WTC11 (cell line): ENCODE data around the gene EBLN2. TPM values are rescaled to one million over a fixed set of nuclear protein-coding genes. Genes with fewer than 3 reads are reported as not detected.
A peak's percentile ranks its signal among the peaks of the same experiment; 100 is the strongest.

Source experiments
- ATAC-seq: fragments of 200-7000 bp; cut with Tn5 transposase; 2 replicates; pipeline ENCODE4 v1.10.0; 2021; ENCODE audit warnings: mild to moderate bottlenecking, moderate library complexity
- CTCF ChIA-PET: fragments of 300-600 bp; sonication (Branson Sonifier 250); formaldehyde crosslinking; loops from one replicate; lab custom pipeline; 2021; ENCODE audit warnings: antibody characterized with exemption; lab: Charles Lee
- POLR2A ChIA-PET: fragments of 350-600 bp; sonication (Branson Sonifier 250); formaldehyde crosslinking; loops from one replicate; lab custom pipeline; 2021; ENCODE audit warnings: antibody characterized with exemption; lab: Charles Lee
- DNase-seq: peaks from one replicate; pipeline ENCODE4 v3.0.0; 2021; ENCODE audit warnings: low spot score
- H3K27ac Mint-ChIP-seq: 2 replicates; pipeline ENCODE4 v1.8.0; 2021; ENCODE audit warnings: mixed read lengths
- H3K27me3 Mint-ChIP-seq: 2 replicates; pipeline ENCODE4 v1.8.0; 2021; ENCODE audit warnings: low read depth, mild to moderate bottlenecking, moderate library complexity, mixed read lengths
- H3K36me3 Mint-ChIP-seq: 2 replicates; pipeline ENCODE4 v1.8.0; 2021; ENCODE audit warnings: mixed read lengths
- H3K4me1 Mint-ChIP-seq: 2 replicates; pipeline ENCODE4 v1.8.0; 2022; ENCODE audit warnings: mixed read lengths
- H3K4me3 Mint-ChIP-seq: 2 replicates; pipeline ENCODE4 v1.8.0; 2021; ENCODE audit warnings: mild to moderate bottlenecking, moderate library complexity, mixed read lengths
- H3K9me3 Mint-ChIP-seq: 2 replicates; pipeline ENCODE4 v1.8.0; 2021; ENCODE audit warnings: mixed read lengths
- E2F5 ChIP-seq: sonication (generic); formaldehyde crosslinking; IDR thresholded peaks from 2 replicates; pipeline ENCODE4 v1.8.1; 2022; ENCODE audit warnings: mild to moderate bottlenecking, moderate library complexity, missing genetic modification reagents
- EMX1 ChIP-seq: fragments of 250-450 bp; sonication (Bioruptor Pico); IDR thresholded peaks from 2 replicates; pipeline ENCODE4 v1.8.0; 2021; ENCODE audit warnings: mild to moderate bottlenecking
- ETV6 ChIP-seq: sonication (generic); formaldehyde crosslinking; IDR thresholded peaks from 2 replicates; pipeline ENCODE4 v1.8.1; 2022; ENCODE audit warnings: mild to moderate bottlenecking, missing genetic modification reagents
- FOXP1 ChIP-seq: sonication (generic); formaldehyde crosslinking; IDR thresholded peaks from 2 replicates; pipeline ENCODE4 v1.8.0; 2022; ENCODE audit warnings: missing genetic modification reagents, mild to moderate bottlenecking, moderate library complexity, borderline replicate concordance
- RORB ChIP-seq: fragments of 250-450 bp; sonication (Bioruptor Pico); IDR thresholded peaks from 2 replicates; pipeline ENCODE4 v1.9.0; 2021; ENCODE audit warnings: mild to moderate bottlenecking
- SMAD3 ChIP-seq: sonication (generic); formaldehyde crosslinking; IDR thresholded peaks from 2 replicates; pipeline ENCODE4 v1.8.0; 2022; ENCODE audit warnings: missing genetic modification reagents, mild to moderate bottlenecking, borderline replicate concordance
- TEAD4 ChIP-seq: sonication (generic); formaldehyde crosslinking; IDR thresholded peaks from 2 replicates; pipeline ENCODE4 v1.8.0; 2022; ENCODE audit warnings: mild to moderate bottlenecking, missing genetic modification reagents
- ZBTB21 ChIP-seq: sonication (generic); formaldehyde crosslinking; IDR thresholded peaks from 2 replicates; pipeline ENCODE4 v1.8.1; 2023; ENCODE audit warnings: mild to moderate bottlenecking, missing genetic modification reagents, borderline replicate concordance
- ZBTB43 ChIP-seq: sonication (generic); formaldehyde crosslinking; IDR thresholded peaks from 2 replicates; pipeline ENCODE4 v1.8.1; 2023; ENCODE audit warnings: mild to moderate bottlenecking, missing genetic modification reagents
- ZMAT4 ChIP-seq: fragments of 250-450 bp; sonication (Bioruptor Pico); IDR thresholded peaks from 2 replicates; pipeline ENCODE4 v1.9.0; 2021; ENCODE audit warnings: mild to moderate bottlenecking
- ZNF138 ChIP-seq: sonication (generic); formaldehyde crosslinking; conservative IDR thresholded peaks from 2 replicates; pipeline ENCODE4 v1.8.1; 2022; ENCODE audit warnings: mild to moderate bottlenecking, moderate library complexity, missing genetic modification reagents
- ZNF512 ChIP-seq: sonication (generic); formaldehyde crosslinking; IDR thresholded peaks from 2 replicates; pipeline ENCODE4 v1.8.1; 2022; ENCODE audit warnings: missing genetic modification reagents, borderline replicate concordance
- total RNA-seq: library from RNA; stranded (reverse); gene quantifications from 3 replicates; pipeline ENCODE4 v1.2.3, GENCODE V29; 2021
- TF ChIP-seq, protein P1 (sequence below): sonication (generic); formaldehyde crosslinking; IDR thresholded peaks from 2 replicates; pipeline ENCODE4 v1.8.1; 2023; ENCODE audit warnings: mild to moderate bottlenecking, missing genetic modification reagents
- TF ChIP-seq, protein P2 (sequence below): sonication (generic); formaldehyde crosslinking; IDR thresholded peaks from 2 replicates; pipeline ENCODE4 v1.8.1; 2023; ENCODE audit warnings: mild to moderate bottlenecking, missing genetic modification reagents, borderline replicate concordance
- TF ChIP-seq, protein P3 (sequence below): sonication (generic); formaldehyde crosslinking; IDR thresholded peaks from 2 replicates; pipeline ENCODE4 v1.8.1; 2023; ENCODE audit warnings: mild to moderate bottlenecking, missing genetic modification reagents, moderate library complexity
- TF ChIP-seq, protein P4 (sequence below): fragments of 250-450 bp; sonication (Bioruptor Pico); IDR thresholded peaks from 2 replicates; pipeline ENCODE4 v1.9.0; 2021; ENCODE audit warnings: mild to moderate bottlenecking

Gene EBLN2
- total RNA-seq, 1 experiment from 2014 or later = 4.3 TPM

GRCh38 chr3:73072634-73073033 is 11.2 kb downstream of the EBLN2 start:
- ATAC-seq (no peak), DNase-seq (no peak)
- ChIA-PET CTCF (interaction anchor here (1.2 kb wide), 1 partner anchor 134 kb away, joined by 5 read pairs; no protein-coding TSS in a partner anchor), POLR2A (no interaction called here)
- no peak overlapping the region for H3K4me3 Mint-ChIP-seq
- no peak overlapping the region for H3K27ac Mint-ChIP-seq
- no peaks in the 10 kb centered on the region for H3K36me3 Mint-ChIP-seq
- H3K9me3 Mint-ChIP-seq = no peaks in the 10 kb centered on the region
- no peak for TF ChIP-seq EMX1
- H3K27me3 Mint-ChIP-seq = no peaks in the 10 kb centered on the region
- peaks cover 31% of the 10 kb centered on the region for H3K4me1 Mint-ChIP-seq

DNA sequence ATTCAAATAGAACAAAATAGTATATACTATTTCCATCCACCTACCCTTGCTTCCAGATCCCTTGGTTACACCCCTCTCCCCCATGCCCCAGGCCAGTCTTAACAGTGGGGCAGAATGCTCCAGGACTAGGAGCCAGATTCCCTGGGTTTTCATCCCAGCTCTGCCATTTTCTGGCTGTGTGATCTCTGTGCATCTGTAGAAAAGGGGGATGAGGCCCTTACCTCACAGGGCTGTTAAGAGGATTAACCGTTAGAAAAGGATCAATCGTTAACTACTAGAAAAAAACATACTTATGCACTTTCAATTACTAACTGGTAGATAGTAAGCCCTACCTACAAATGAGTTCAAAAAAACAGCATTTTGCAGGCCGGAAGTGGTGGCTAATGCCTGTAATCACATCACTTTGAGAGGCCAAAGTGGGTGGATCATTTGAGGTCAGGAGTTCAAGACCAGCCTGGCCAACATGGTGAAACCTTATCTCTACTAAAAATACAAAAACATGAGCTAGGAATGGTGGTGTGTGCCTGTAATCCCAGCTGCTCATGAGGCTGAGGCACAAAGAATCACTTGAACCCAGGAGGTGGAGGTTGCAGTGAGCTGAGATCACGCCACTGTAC is 11.7 kb downstream of the EBLN2 start:
- no peaks in the 10 kb centered on the region for H3K9me3 Mint-ChIP-seq
- DNase-seq (no peak), ATAC-seq (no peak)
- no peaks in the 10 kb centered on the region for H3K27me3 Mint-ChIP-seq
- ChIA-PET POLR2A (no interaction called here), CTCF (interaction anchor here (1.2 kb wide), 1 partner anchor 135 kb away, joined by 5 read pairs; no protein-coding TSS in a partner anchor)
- TF ChIP-seq, protein P1, sequence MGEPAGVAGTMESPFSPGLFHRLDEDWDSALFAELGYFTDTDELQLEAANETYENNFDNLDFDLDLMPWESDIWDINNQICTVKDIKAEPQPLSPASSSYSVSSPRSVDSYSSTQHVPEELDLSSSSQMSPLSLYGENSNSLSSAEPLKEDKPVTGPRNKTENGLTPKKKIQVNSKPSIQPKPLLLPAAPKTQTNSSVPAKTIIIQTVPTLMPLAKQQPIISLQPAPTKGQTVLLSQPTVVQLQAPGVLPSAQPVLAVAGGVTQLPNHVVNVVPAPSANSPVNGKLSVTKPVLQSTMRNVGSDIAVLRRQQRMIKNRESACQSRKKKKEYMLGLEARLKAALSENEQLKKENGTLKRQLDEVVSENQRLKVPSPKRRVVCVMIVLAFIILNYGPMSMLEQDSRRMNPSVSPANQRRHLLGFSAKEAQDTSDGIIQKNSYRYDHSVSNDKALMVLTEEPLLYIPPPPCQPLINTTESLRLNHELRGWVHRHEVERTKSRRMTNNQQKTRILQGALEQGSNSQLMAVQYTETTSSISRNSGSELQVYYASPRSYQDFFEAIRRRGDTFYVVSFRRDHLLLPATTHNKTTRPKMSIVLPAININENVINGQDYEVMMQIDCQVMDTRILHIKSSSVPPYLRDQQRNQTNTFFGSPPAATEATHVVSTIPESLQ (CRISPR knock-in tag) = no peak
- no peak for TF ChIP-seq TEAD4
- no peak for TF ChIP-seq ZBTB21 (CRISPR knock-in tag)
- no peak for TF ChIP-seq ZBTB43 (CRISPR knock-in tag)
- TF ChIP-seq, protein P2, sequence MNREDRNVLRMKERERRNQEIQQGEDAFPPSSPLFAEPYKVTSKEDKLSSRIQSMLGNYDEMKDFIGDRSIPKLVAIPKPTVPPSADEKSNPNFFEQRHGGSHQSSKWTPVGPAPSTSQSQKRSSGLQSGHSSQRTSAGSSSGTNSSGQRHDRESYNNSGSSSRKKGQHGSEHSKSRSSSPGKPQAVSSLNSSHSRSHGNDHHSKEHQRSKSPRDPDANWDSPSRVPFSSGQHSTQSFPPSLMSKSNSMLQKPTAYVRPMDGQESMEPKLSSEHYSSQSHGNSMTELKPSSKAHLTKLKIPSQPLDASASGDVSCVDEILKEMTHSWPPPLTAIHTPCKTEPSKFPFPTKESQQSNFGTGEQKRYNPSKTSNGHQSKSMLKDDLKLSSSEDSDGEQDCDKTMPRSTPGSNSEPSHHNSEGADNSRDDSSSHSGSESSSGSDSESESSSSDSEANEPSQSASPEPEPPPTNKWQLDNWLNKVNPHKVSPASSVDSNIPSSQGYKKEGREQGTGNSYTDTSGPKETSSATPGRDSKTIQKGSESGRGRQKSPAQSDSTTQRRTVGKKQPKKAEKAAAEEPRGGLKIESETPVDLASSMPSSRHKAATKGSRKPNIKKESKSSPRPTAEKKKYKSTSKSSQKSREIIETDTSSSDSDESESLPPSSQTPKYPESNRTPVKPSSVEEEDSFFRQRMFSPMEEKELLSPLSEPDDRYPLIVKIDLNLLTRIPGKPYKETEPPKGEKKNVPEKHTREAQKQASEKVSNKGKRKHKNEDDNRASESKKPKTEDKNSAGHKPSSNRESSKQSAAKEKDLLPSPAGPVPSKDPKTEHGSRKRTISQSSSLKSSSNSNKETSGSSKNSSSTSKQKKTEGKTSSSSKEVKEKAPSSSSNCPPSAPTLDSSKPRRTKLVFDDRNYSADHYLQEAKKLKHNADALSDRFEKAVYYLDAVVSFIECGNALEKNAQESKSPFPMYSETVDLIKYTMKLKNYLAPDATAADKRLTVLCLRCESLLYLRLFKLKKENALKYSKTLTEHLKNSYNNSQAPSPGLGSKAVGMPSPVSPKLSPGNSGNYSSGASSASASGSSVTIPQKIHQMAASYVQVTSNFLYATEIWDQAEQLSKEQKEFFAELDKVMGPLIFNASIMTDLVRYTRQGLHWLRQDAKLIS (CRISPR knock-in tag) = no peak
- peak; percentile 30; the same call in 1 of the 2 replicates for TF ChIP-seq ZMAT4 (CRISPR knock-in tag)
- TF ChIP-seq SMAD3 (CRISPR knock-in tag) = no peak
- H3K27ac Mint-ChIP-seq = no peak overlapping the region
- H3K4me1 Mint-ChIP-seq = peaks cover 31% of the 10 kb centered on the region
- H3K36me3 Mint-ChIP-seq = no peaks in the 10 kb centered on the region
- no peak overlapping the region for H3K4me3 Mint-ChIP-seq

DNA sequence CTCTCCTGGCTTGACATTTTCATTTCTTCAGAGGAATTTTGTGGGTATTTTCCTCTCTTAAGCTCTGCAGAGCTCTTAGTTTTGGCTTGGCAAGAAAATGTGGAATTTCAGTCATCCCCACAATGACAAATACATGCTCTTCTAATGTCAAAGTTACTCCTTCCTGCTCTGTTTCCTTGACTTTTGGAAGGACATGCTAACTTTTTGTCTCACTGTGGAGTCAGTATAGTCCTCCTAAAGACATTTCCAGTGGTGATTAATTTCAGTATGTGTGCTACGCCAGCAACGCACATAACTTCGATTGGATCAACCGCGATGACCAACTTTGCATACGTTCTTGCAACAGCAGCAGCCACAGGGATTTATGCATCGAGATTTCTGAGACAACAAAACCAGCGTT is 13.3 kb downstream of the EBLN2 start:
- DNase-seq (no peak), ATAC-seq (no peak)
- H3K36me3 Mint-ChIP-seq = no peaks in the 10 kb centered on the region
- no peak overlapping the region for H3K4me3 Mint-ChIP-seq
- H3K27me3 Mint-ChIP-seq = no peaks in the 10 kb centered on the region
- ChIA-PET CTCF (no interaction called here), POLR2A (no interaction called here)
- no peaks in the 10 kb centered on the region for H3K9me3 Mint-ChIP-seq
- no peak overlapping the region for H3K27ac Mint-ChIP-seq
- peaks cover 31% of the 10 kb centered on the region for H3K4me1 Mint-ChIP-seq
- TF ChIP-seq FOXP1 (CRISPR knock-in tag) (no peak), ZNF138 (no peak), ETV6 (CRISPR knock-in tag) (no peak), RORB (CRISPR knock-in tag) (no peak), E2F5 (no peak), ZNF512 (CRISPR knock-in tag) (no peak)
- TF ChIP-seq, protein P3, sequence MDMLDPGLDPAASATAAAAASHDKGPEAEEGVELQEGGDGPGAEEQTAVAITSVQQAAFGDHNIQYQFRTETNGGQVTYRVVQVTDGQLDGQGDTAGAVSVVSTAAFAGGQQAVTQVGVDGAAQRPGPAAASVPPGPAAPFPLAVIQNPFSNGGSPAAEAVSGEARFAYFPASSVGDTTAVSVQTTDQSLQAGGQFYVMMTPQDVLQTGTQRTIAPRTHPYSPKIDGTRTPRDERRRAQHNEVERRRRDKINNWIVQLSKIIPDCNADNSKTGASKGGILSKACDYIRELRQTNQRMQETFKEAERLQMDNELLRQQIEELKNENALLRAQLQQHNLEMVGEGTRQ (CRISPR knock-in tag) = no peak
- TF ChIP-seq, protein P4, sequence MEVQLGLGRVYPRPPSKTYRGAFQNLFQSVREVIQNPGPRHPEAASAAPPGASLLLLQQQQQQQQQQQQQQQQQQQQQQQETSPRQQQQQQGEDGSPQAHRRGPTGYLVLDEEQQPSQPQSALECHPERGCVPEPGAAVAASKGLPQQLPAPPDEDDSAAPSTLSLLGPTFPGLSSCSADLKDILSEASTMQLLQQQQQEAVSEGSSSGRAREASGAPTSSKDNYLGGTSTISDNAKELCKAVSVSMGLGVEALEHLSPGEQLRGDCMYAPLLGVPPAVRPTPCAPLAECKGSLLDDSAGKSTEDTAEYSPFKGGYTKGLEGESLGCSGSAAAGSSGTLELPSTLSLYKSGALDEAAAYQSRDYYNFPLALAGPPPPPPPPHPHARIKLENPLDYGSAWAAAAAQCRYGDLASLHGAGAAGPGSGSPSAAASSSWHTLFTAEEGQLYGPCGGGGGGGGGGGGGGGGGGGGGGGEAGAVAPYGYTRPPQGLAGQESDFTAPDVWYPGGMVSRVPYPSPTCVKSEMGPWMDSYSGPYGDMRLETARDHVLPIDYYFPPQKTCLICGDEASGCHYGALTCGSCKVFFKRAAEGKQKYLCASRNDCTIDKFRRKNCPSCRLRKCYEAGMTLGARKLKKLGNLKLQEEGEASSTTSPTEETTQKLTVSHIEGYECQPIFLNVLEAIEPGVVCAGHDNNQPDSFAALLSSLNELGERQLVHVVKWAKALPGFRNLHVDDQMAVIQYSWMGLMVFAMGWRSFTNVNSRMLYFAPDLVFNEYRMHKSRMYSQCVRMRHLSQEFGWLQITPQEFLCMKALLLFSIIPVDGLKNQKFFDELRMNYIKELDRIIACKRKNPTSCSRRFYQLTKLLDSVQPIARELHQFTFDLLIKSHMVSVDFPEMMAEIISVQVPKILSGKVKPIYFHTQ (CRISPR knock-in tag) = no peak
